Gastrocnemius medialis (tissue), 4 donors: ENCODE measurements around the gene ACOT12.

ENCODE experiments used
- CTCF ChIP-seq, 5 experiments: fragments of 450-650 bp in 3 of 5; fragments of 200-600 bp in 2 of 5; sonication (generic) in 2 of 5; IDR thresholded peaks in 4 of 5; conservative IDR thresholded peaks in 1 of 5; 1 replicate in 4 of 5; 2 replicates in 1 of 5; pipeline ENCODE4 v1.5.1; 2016 to 2019; ENCODE audit warnings: antibody characterized with exemption in 5 of 5, mild to moderate bottlenecking in 3 of 5, moderate library complexity in 3 of 5
- POLR2A ChIP-seq, 2 donors: fragments of 450-650 bp; IDR thresholded peaks; one replicate each; pipeline ENCODE4 v1.6.1; 2017; ENCODE audit warnings: antibody characterized with exemption in 2 of 2, mild to moderate bottlenecking in 2 of 2, moderate library complexity in 2 of 2

- TF ChIP-seq CTCF (IDR thresholded peaks at IDR 0.05 in 4 of 5, conservative IDR thresholded peaks at IDR 0.05 in 1 of 5) (no peak), POLR2A (IDR thresholded peaks at IDR 0.05) (no peak)
Observed at GRCh38 chr5:81350507-81350906, 43.4 kb downstream of the ACOT12 start.
